IMR-90 (cell line): ENCODE data around the gene MAGEB2. TPM values are rescaled to one million over a fixed set of nuclear protein-coding genes. Genes with fewer than 3 reads are reported as not detected.

Experiments
- ATAC-seq: fragments of 200-7000 bp; cut with Tn5 transposase; 2 replicates; pipeline ENCODE4 v1.9.1; 2020; ENCODE audit warnings: low read depth, mild to moderate bottlenecking, moderate library complexity
- BruUV-seq: library from RNA; stranded (reverse); fragments of 400-500 nt; replicated peaks from 2 replicates; lab custom pipeline; 2021; lab: Mats Ljungman, UMichigan
- CTCF ChIA-PET: fragments of 300-600 bp; formaldehyde crosslinking; extraction: SDS; loops from one replicate; lab custom pipeline; 2021; ENCODE audit warnings: antibody characterized with exemption; lab: Yijun Ruan, JAX
- POLR2A ChIA-PET: fragments of 300-600 bp; sonication (Branson Sonifier 250); formaldehyde crosslinking; loops from one replicate; lab custom pipeline; 2022; ENCODE audit warnings: antibody characterized with exemption; ENCODE audit not compliant: unreplicated experiment; lab: Charles Lee
- DNase-seq: peaks from one replicate; pipeline ENCODE4 v3.0.0; 2013
- H2AFZ ChIP-seq: replicated peaks from 2 replicates; pipeline ENCODE3; 2013; ENCODE audit warnings: low read length, mild to moderate bottlenecking; ENCODE audit not compliant: poor library complexity
- H2AK5ac ChIP-seq: 2 replicates; pipeline ENCODE4 v1.6.1; 2013; ENCODE audit warnings: low read depth, low read length, inconsistent platforms
- H2AK9ac ChIP-seq: replicated peaks from 2 replicates; pipeline ENCODE3; 2013; ENCODE audit warnings: mild to moderate bottlenecking, low read depth, low read length, moderate library complexity; ENCODE audit not compliant: poor library complexity
- H2BK120ac ChIP-seq: 2 replicates; pipeline ENCODE4 v1.6.1; 2013; ENCODE audit warnings: low read depth, low read length, inconsistent platforms
- H2BK15ac ChIP-seq: 3 replicates; pipeline ENCODE4 v1.6.1; 2013; ENCODE audit warnings: low read depth, low read length, inconsistent platforms
- H2BK20ac ChIP-seq: 2 replicates; pipeline ENCODE4 v1.6.1; 2013; ENCODE audit warnings: low read depth, mild to moderate bottlenecking, inconsistent platforms, low read length, moderate library complexity
- H2BK5ac ChIP-seq: 2 replicates; pipeline ENCODE4 v1.6.1; 2013; ENCODE audit warnings: mild to moderate bottlenecking, low read depth, low read length, inconsistent platforms; ENCODE audit not compliant: poor library complexity, severe bottlenecking
- H3K14ac ChIP-seq: replicated peaks from 2 replicates; pipeline ENCODE4 v1.6.1; 2013; ENCODE audit warnings: low read depth, low read length, inconsistent platforms
- H3K18ac ChIP-seq: 2 replicates; pipeline ENCODE4 v1.6.1; 2013; ENCODE audit warnings: low read depth, low read length, control low read depth
- H3K23ac ChIP-seq: 2 replicates; pipeline ENCODE4 v1.6.1; 2013; ENCODE audit warnings: low read depth, low read length, inconsistent platforms
- H3K27ac ChIP-seq: 2 replicates; pipeline ENCODE4 v1.5.1; 2013; ENCODE audit warnings: mild to moderate bottlenecking, control low read depth, low read length; ENCODE audit not compliant: insufficient read depth
- H3K27me3 ChIP-seq: 2 replicates; pipeline ENCODE4 v1.6.1; 2013; ENCODE audit warnings: low read length; ENCODE audit not compliant: control insufficient read depth, insufficient read depth
- H3K36me3 ChIP-seq: 2 replicates; pipeline ENCODE4 v1.6.1; 2013; ENCODE audit warnings: low read length, mixed read lengths; ENCODE audit not compliant: control insufficient read depth, insufficient read depth
- H3K4ac ChIP-seq: 2 replicates; pipeline ENCODE4 v1.6.1; 2013; ENCODE audit warnings: low read depth, low read length, inconsistent platforms
- H3K4me1 ChIP-seq: 2 replicates; pipeline ENCODE4 v1.6.1; 2013; ENCODE audit warnings: low read length, mixed read lengths; ENCODE audit not compliant: control insufficient read depth, insufficient read depth
- H3K4me2 ChIP-seq: 2 replicates; pipeline ENCODE4 v1.6.1; 2013; ENCODE audit warnings: low read depth, mild to moderate bottlenecking, control low read depth, low read length, moderate library complexity
- H3K4me3 ChIP-seq: 2 replicates; pipeline ENCODE4 v1.5.1; 2013; ENCODE audit warnings: low read depth, mild to moderate bottlenecking, control low read depth, low read length, moderate library complexity; ENCODE audit not compliant: insufficient read depth
- H3K56ac ChIP-seq: 2 replicates; pipeline ENCODE4 v1.6.1; 2013; ENCODE audit warnings: low read length, inconsistent platforms; ENCODE audit not compliant: insufficient read depth; ENCODE audit errors: extremely low read depth
- H3K79me1 ChIP-seq, 2 experiments: 2 replicates each; pipeline ENCODE4 v1.6.1; 2013; ENCODE audit warnings: low read length in 2 of 2, inconsistent platforms in 1 of 2, low read depth in 1 of 2
- H3K9ac ChIP-seq: 2 replicates; pipeline ENCODE4 v1.6.1; 2013; ENCODE audit warnings: low read depth, low read length, control low read depth
- H3K9me1 ChIP-seq: 2 replicates; pipeline ENCODE4 v1.6.1; 2013; ENCODE audit warnings: low read length, inconsistent platforms; ENCODE audit not compliant: insufficient read depth
- H3K9me3 ChIP-seq: 2 replicates; pipeline ENCODE4 v1.6.1; 2013; ENCODE audit warnings: low read length; ENCODE audit not compliant: control insufficient read depth, insufficient read depth
- H4K20me1 ChIP-seq: 2 replicates; pipeline ENCODE4 v1.6.1; 2013; ENCODE audit warnings: low read length, inconsistent platforms; ENCODE audit not compliant: insufficient read depth
- H4K5ac ChIP-seq: 2 replicates; pipeline ENCODE4 v1.6.1; 2013; ENCODE audit warnings: mild to moderate bottlenecking, low read depth, low read length, control low read depth
- H4K8ac ChIP-seq, 2 experiments: 2 replicates each; pipeline ENCODE4 v1.6.1; 2013; ENCODE audit warnings: low read depth in 2 of 2, low read length in 2 of 2, control low read depth in 1 of 2, inconsistent platforms in 1 of 2
- H4K91ac ChIP-seq: 2 replicates; pipeline ENCODE4 v1.6.1; 2013; ENCODE audit warnings: low read depth, low read length, inconsistent platforms; ENCODE audit not compliant: insufficient read depth
- RAD21 ChIP-seq: IDR thresholded peaks from 2 replicates; pipeline ENCODE4 v1.6.1; 2012; ENCODE audit warnings: low read length, improper control_type of control experiment
- whole genome bisulfite sequencing, 2 experiments: methylation state at CpG; one replicate each; pipeline versions ENCODE4 v1.1.5 to v1.1.7; 2013; ENCODE audit warnings: missing lambda C conversion rate in 2 of 2; ENCODE audit not compliant: insufficient read length in 1 of 2; ENCODE audit errors: extremely low coverage in 2 of 2; 5-methylcytosine and 5-hydroxymethylcytosine counted together
- dilution Hi-C: fragments of 300-500 bp; cut with HindIII; formaldehyde crosslinking; loops from one replicate; pipeline ENCODE4 v1.14.3; 2018; ENCODE audit warnings: low sequenced_read_pairs; ENCODE audit not compliant: unreplicated experiment
- in situ Hi-C: fragments of 300-500 bp; cut with MboI; formaldehyde crosslinking; loops from 3 replicates; pipeline ENCODE4 v1.14.3; 2019; ENCODE audit warnings: low sequenced_read_pairs, inconsistent platforms, mixed read lengths
- intact Hi-C: fragments of 100-400 bp; cut with micrococcal nuclease; formaldehyde crosslinking; loops from 2 replicates; pipeline ENCODE4 v1.10.0; 2022
- polyA plus RNA-seq, 3 experiments: library from polyadenylated mRNA; depleted of rRNA; stranded (reverse); fragments of >200 nt; gene quantifications; 2 replicates each; pipeline ENCODE4 v1.2.3, GENCODE V29; 2012; ENCODE audit warnings: low replicate concordance in 1 of 3
- total RNA-seq: library from RNA; depleted of rRNA; stranded (reverse); fragments of >200 nt; gene quantifications from 2 replicates; pipeline ENCODE4 v1.2.3, GENCODE V29; 2012
- TF ChIP-seq, protein P1 (sequence below): conservative IDR thresholded peaks from 2 replicates; pipeline ENCODE4 v1.5.1; 2012; ENCODE audit warnings: mild to moderate bottlenecking, low read depth, low read length, improper control_type of control experiment
- TF ChIP-seq, protein P2 (sequence below): fragments of 150-350 bp; IDR thresholded peaks from 2 replicates; pipeline ENCODE4 v1.6.1; 2016; ENCODE audit warnings: low read depth, mild to moderate bottlenecking, low read length, moderate library complexity, borderline replicate concordance

Gene MAGEB2
- total and polyA plus RNA-seq, 2 of the 4 experiments (the other 2 are of a cell fraction): not detected

DNA sequence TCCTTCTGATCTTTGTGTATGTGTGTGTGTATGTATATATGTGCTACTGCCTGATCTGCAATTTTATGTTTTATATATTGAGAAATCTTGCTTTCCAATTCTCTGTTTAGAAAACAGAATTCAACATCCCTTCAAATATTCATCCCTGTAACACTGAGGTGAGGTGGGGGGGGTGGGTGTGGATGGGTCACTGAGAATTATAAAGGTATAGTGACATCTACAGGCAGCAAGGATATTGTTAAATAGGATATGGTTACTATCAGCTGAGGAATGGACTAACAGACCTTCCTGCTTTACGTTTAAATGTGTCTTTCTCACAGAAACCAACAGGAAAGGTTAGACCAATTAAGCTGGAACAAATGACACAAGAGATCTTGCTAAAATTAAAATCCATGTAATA is 19.0 kb upstream of the MAGEB2 start:
- Histone ChIP-seq H3K4me2 (no peak overlapping the region), H3K9me3 (no peaks in the 10 kb centered on the region), H3K56ac (no peak overlapping the region), H4K91ac (no peak overlapping the region), H2BK15ac (no peak overlapping the region), H3K18ac (no peak overlapping the region), H2AK5ac (no peak overlapping the region), H4K20me1 (no peaks in the 10 kb centered on the region), H4K5ac (no peak overlapping the region), H2AFZ (no peak overlapping the region), H3K4me3 (no peak overlapping the region), H3K9ac (no peak overlapping the region), H3K23ac (no peak overlapping the region), H3K36me3 (no peaks in the 10 kb centered on the region), H2BK120ac (no peak overlapping the region), H4K8ac (no peak overlapping the region), H3K27me3 (peaks cover 2% of the 10 kb centered on the region; the same call in 1 of the 2 replicates), H3K9me1 (no peaks in the 10 kb centered on the region), H3K79me1 (no peaks in the 10 kb centered on the region), H3K27ac (no peak overlapping the region), H3K4me1 (no peaks in the 10 kb centered on the region), H2BK20ac (no peak overlapping the region), H2AK9ac (no peak overlapping the region), H3K4ac (no peak overlapping the region), H3K14ac (no peak overlapping the region), H2BK5ac (no peak overlapping the region)
- ATAC-seq (no peak; the same call in 1 of the 2 replicates), DNase-seq (peak; percentile 9)
- CTCF ChIA-PET: interaction anchor here (0.6 to 1.8 kb wide), 3 partner anchors 9 to 107 kb away, joined by 3 to 5 read pairs (median 4); no protein-coding TSS in a partner anchor
- no CpG with 5 or more reads among the region's 1 CpG for WGBS, 2 experiments
- TF ChIP-seq, protein P1, sequence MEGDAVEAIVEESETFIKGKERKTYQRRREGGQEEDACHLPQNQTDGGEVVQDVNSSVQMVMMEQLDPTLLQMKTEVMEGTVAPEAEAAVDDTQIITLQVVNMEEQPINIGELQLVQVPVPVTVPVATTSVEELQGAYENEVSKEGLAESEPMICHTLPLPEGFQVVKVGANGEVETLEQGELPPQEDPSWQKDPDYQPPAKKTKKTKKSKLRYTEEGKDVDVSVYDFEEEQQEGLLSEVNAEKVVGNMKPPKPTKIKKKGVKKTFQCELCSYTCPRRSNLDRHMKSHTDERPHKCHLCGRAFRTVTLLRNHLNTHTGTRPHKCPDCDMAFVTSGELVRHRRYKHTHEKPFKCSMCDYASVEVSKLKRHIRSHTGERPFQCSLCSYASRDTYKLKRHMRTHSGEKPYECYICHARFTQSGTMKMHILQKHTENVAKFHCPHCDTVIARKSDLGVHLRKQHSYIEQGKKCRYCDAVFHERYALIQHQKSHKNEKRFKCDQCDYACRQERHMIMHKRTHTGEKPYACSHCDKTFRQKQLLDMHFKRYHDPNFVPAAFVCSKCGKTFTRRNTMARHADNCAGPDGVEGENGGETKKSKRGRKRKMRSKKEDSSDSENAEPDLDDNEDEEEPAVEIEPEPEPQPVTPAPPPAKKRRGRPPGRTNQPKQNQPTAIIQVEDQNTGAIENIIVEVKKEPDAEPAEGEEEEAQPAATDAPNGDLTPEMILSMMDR: peak; percentile 27; the same call in 1 of the 2 replicates
- peak; percentile 35 for TF ChIP-seq RAD21
- TF ChIP-seq, protein P2, sequence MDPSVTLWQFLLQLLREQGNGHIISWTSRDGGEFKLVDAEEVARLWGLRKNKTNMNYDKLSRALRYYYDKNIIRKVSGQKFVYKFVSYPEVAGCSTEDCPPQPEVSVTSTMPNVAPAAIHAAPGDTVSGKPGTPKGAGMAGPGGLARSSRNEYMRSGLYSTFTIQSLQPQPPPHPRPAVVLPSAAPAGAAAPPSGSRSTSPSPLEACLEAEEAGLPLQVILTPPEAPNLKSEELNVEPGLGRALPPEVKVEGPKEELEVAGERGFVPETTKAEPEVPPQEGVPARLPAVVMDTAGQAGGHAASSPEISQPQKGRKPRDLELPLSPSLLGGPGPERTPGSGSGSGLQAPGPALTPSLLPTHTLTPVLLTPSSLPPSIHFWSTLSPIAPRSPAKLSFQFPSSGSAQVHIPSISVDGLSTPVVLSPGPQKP: no peak
- POLR2A ChIA-PET: no interaction called here
- no TSS peak for BruUV-seq
- dilution Hi-C loops (no loop called here), in situ Hi-C loops (no loop called here), intact Hi-C loops (no loop called here)
